Heart right ventricle (tissue), 16 donors: ENCODE measurements around the gene CCDC138. TPM values are rescaled to one million over a fixed set of nuclear protein-coding genes. Genes with fewer than 3 reads are reported as not detected.

Experiments
- ATAC-seq, 8 donors: fragments of 200-7000 bp; cut with Tn5 transposase; one replicate each; pipeline ENCODE4 v1.9.1; 2020; ENCODE audit warnings: mild to moderate bottlenecking in 8 of 8, moderate library complexity in 8 of 8, moderate number of reproducible peaks in 1 of 8
- DNase-seq, 2 donors: peaks; one replicate each; pipeline ENCODE4 v3.0.0-alpha.2; 2020
- H3K27ac ChIP-seq, 10 donors: fragments of 200-600 bp; sonication (generic) in 2 of 10; one replicate each; pipeline versions ENCODE4 v1.5.0 to v1.8.0; 2020 to 2022; ENCODE audit warnings: mild to moderate bottlenecking in 3 of 10
- H3K27me3 ChIP-seq, 7 donors: fragments of 200-600 bp; one replicate each; pipeline ENCODE4 v1.8.0; 2021 to 2022; ENCODE audit warnings: mild to moderate bottlenecking in 2 of 7
- H3K36me3 ChIP-seq, 9 donors: fragments of 200-600 bp; sonication (generic) in 1 of 9; one replicate each; pipeline versions ENCODE4 v1.5.0 to v1.8.0; 2020 to 2022; ENCODE audit warnings: mild to moderate bottlenecking in 2 of 9
- H3K4me1 ChIP-seq, 9 donors: fragments of 200-600 bp; sonication (generic) in 1 of 9; one replicate each; pipeline versions ENCODE4 v1.5.0 to v1.8.0; 2020 to 2022; ENCODE audit warnings: mild to moderate bottlenecking in 4 of 9
- H3K4me3 ChIP-seq, 10 donors: fragments of 200-600 bp; sonication (generic) in 2 of 10; one replicate each; pipeline versions ENCODE4 v1.5.0 to v1.8.0; 2020 to 2022; ENCODE audit warnings: mild to moderate bottlenecking in 7 of 10, moderate library complexity in 2 of 10
- H3K9me3 ChIP-seq, 11 donors: fragments of 200-600 bp in 10 of 11; sonication (generic) in 2 of 11; one replicate each; pipeline versions ENCODE4 v1.5.0 to v1.8.0; 2013 to 2022; ENCODE audit warnings: mild to moderate bottlenecking in 2 of 11, control low read depth in 1 of 11, moderate library complexity in 1 of 11
- CTCF ChIP-seq, 9 donors: fragments of 200-600 bp; sonication (generic) in 2 of 9; IDR thresholded peaks; one replicate each; pipeline versions ENCODE4 v1.5.0 to v1.8.0; 2021 to 2022; ENCODE audit warnings: antibody characterized with exemption in 9 of 9, mild to moderate bottlenecking in 5 of 9, moderate library complexity in 1 of 9
- WGBS, 2 donors: extraction: QIAGEN DNeasy Blood & Tissue Kit; methylation state at CpG; one replicate each; pipeline ENCODE4 v1.1.7; 2013; ENCODE audit warnings: inconsistent platforms in 1 of 2; 5-methylcytosine and 5-hydroxymethylcytosine counted together
- intact Hi-C, 10 donors: fragments of 100-400 bp; cut with DNase I; formaldehyde crosslinking; loops; one replicate each; pipeline versions ENCODE4 v1.11.1 to v1.14.2; 2022
- polyA plus RNA-seq, 2 donors: library from polyadenylated mRNA; stranded (reverse); fragments of 200-250 nt; gene quantifications; one replicate each; pipeline ENCODE4 v1.2.3, GENCODE V29; 2013
- total RNA-seq, 10 donors: library from RNA; stranded (reverse); fragmentation: NEBNext Ultra II Directional in 3 of 10; extraction: Animal tissue kit (Norgen Biotek cat#: 25700) in 3 of 10; gene quantifications; one replicate each; pipeline versions ENCODE4 v1.2.1 to v1.2.4, GENCODE V29; 2021 to 2023
- donor health status: Arrhythmogenic right ventricular cardiomyopathy.
- donor health status: ischemic (EF 13 %, LVEDD 7.1; RV severe dilation, severe dysfunction).
- donor health status: healthy with polysubstance abuse.
- donor health status: DM: no; HTN: yes; CAD: no.
- donor health status: DM: no; HTN: no; CAD: no.
- donor health status: ischemic (EF 25% LVEDD 6.9; RV normal size, moderate dysfunction).
- donor health status: ischemic (EF 25% LVEDD 5.7; RV mildly dilated, moderate dysfunction).
- donor health status: healthy.
- donor health status: DM: yes; HTN: yes; CAD: no.
- donor health status: Ischemic cardiomyopathy.
- donor health status: ischemic (EF 35%, LVEDD 5.7; RV mildly dilated, moderate dysfunction).
- donor health status: nonischemic (EF 11% LVEDD 7.7; RV severe dilation, severe dysfunction).
- donor health status: DM: yes; HTN: yes; CAD: no.
- donor health status: PGD.
- donor health status: ischemic (EF 29% LVEDD 5.4; RV normal size, mild dysfunction).
- donor health status: nonischemic (EF 23%, LVEDD 6.1; RV moderate dilation, normal function).

Gene CCDC138
- total and polyA plus RNA-seq, 12 donors: 0.44 to 1.8 (median 0.99) TPM

- ATAC-seq: no peak
- Histone ChIP-seq H3K9me3 (no peaks in the 10 kb centered on the region), H3K36me3 (no peaks in the 10 kb centered on the region), H3K4me3 (no peak overlapping the region), H3K27ac (no peak overlapping the region), H3K4me1 (no peaks in the 10 kb centered on the region), H3K27me3 (peaks cover 0 to 11% (median 0%) of the 10 kb centered on the region in 7 donors)
- DNase-seq: no peak
- no peak for TF ChIP-seq CTCF (IDR thresholded peaks at IDR 0.05)
- WGBS, 2 donors: 91 to 92% methylated on average over 15 of the region's 15 CpGs
- intact Hi-C loops: no loop called here
These were observed 131.7 kb downstream of the CCDC138 start for GRCh38 chr2:108918156-108918874.

- Histone ChIP-seq H3K27me3 (peaks cover 0 to 11% (median 0%) of the 10 kb centered on the region in 7 donors), H3K27ac (no peak overlapping the region), H3K36me3 (no peaks in the 10 kb centered on the region), H3K4me3 (no peak overlapping the region), H3K4me1 (no peaks in the 10 kb centered on the region), H3K9me3 (no peaks in the 10 kb centered on the region)
- intact Hi-C loops: no loop called here
- TF ChIP-seq CTCF (IDR thresholded peaks at IDR 0.05): no peak
- DNase-seq (no peak), ATAC-seq (no peak)
- WGBS, 2 donors: 83 to 87% methylated on average over 14 of the region's 14 CpGs
These were observed 132.4 kb downstream of the CCDC138 start for GRCh38 chr2:108918941-108919341.

GRCh38 chr2:108919571-108920373 is 133.2 kb downstream of the CCDC138 start:
- intact Hi-C loops: loop anchor here in 1 of 10 donors (10.0 kb wide), 1 partner anchor 585 kb away; no protein-coding TSS in a partner anchor
- ATAC-seq: no peak
- Histone ChIP-seq H3K27ac (no peak overlapping the region), H3K4me1 (no peaks in the 10 kb centered on the region), H3K36me3 (no peaks in the 10 kb centered on the region), H3K4me3 (no peak overlapping the region), H3K9me3 (no peaks in the 10 kb centered on the region), H3K27me3 (peaks cover 0 to 9% (median 0%) of the 10 kb centered on the region in 7 donors)
- 92 to 93% methylated on average over 19 of the region's 19 CpGs for WGBS, 2 donors
- no peak for TF ChIP-seq CTCF (IDR thresholded peaks at IDR 0.05)
- no peak for DNase-seq

- DNase-seq (no peak), ATAC-seq (no peak)
- Histone ChIP-seq H3K4me1 (no peaks in the 10 kb centered on the region), H3K9me3 (no peaks in the 10 kb centered on the region), H3K4me3 (no peak overlapping the region), H3K27me3 (peaks cover 0 to 8% (median 0%) of the 10 kb centered on the region in 7 donors), H3K27ac (no peak overlapping the region), H3K36me3 (no peaks in the 10 kb centered on the region)
- TF ChIP-seq CTCF (IDR thresholded peaks at IDR 0.05): no peak
- 67 to 77% methylated on average over 7 of the region's 7 CpGs for WGBS, 2 donors
- intact Hi-C loops: loop anchor here in 1 of 10 donors (10.0 kb wide), 1 partner anchor 584 kb away; no protein-coding TSS in a partner anchor
These were observed 134.1 kb downstream of the CCDC138 start for GRCh38 chr2:108920686-108921085.
